ENCODE data around the gene SLC7A8.
A peak's percentile ranks its signal among the peaks of the same experiment; 100 is the strongest.
"Not testable (repeated sequence)": the region's sequence is repeated elsewhere in the genome, so short reads cannot be mapped to it uniquely, and the experiment has no call there.

SLC7A8 gene

GRCh38 chr14:23183479-23183878 lies at the start of gene SLC7A8:
TSS of gene SLC7A8 (minus strand) at chr14:23183660. CDS start at chr14:23182914, 746 bp downstream.
- no peaks in the 10 kb centered on the region for H3K36me3 ChIP-seq (ENCODE audit: control insufficient read depth, insufficient read depth, low read length)
- H3K4me1 ChIP-seq (ENCODE audit: control insufficient read depth, insufficient read depth, low read length), result peaks cover 20% of the 10 kb centered on the region
- no peaks in the 10 kb centered on the region for H3K27me3 ChIP-seq (ENCODE audit: control insufficient read depth, insufficient read depth, low read length)
- no peaks in the 10 kb centered on the region for H3K9me3 ChIP-seq (ENCODE audit: control insufficient read depth, low read length)
- peak within 1 kb of the TSS; percentile 66 for H3K4me3 ChIP-seq (ENCODE audit: low read length)
- peak within 1 kb of the TSS; percentile 69 for H3K9ac ChIP-seq (ENCODE audit: low read length)

GRCh38 chr14:23232241-23232808 lies 48.9 kb upstream of the SLC7A8 start:
- not testable (repeated sequence) for H3K27me3 ChIP-seq (ENCODE audit: control insufficient read depth, insufficient read depth, low read length); H3K36me3 ChIP-seq (ENCODE audit: control insufficient read depth, insufficient read depth, low read length); H3K9ac ChIP-seq (ENCODE audit: low read length)

GRCh38 chr14:23228812-23229211 lies 45.4 kb upstream of the SLC7A8 start:
- Histone ChIP-seq H3K4me1 (ENCODE audit: control insufficient read depth, insufficient read depth, low read length) (no peaks in the 10 kb centered on the region), H3K9me3 (ENCODE audit: control insufficient read depth, low read length) (no peaks in the 10 kb centered on the region), H3K4me3 (ENCODE audit: low read length) (no peak overlapping the region), H3K9ac (ENCODE audit: low read length) (no peak overlapping the region), H3K27me3 (ENCODE audit: control insufficient read depth, insufficient read depth, low read length) (no peaks in the 10 kb centered on the region), H3K36me3 (ENCODE audit: control insufficient read depth, insufficient read depth, low read length) (no peaks in the 10 kb centered on the region)

More at GRCh38 chr14:23232241-23232808, 48.9 kb upstream of the SLC7A8 start:
- H3K4me1 ChIP-seq (ENCODE audit: control insufficient read depth, insufficient read depth, low read length); H3K9me3 ChIP-seq (ENCODE audit: control insufficient read depth, low read length); H3K4me3 ChIP-seq (ENCODE audit: low read length): not testable (repeated sequence)

- Histone ChIP-seq H3K27me3 (ENCODE audit: control insufficient read depth, insufficient read depth, low read length) (no peaks in the 10 kb centered on the region), H3K4me3 (ENCODE audit: low read length) (no peak overlapping the region), H3K9me3 (ENCODE audit: control insufficient read depth, low read length) (no peaks in the 10 kb centered on the region), H3K4me1 (ENCODE audit: control insufficient read depth, insufficient read depth, low read length) (no peaks in the 10 kb centered on the region), H3K36me3 (ENCODE audit: control insufficient read depth, insufficient read depth, low read length) (no peaks in the 10 kb centered on the region), H3K9ac (ENCODE audit: low read length) (no peak overlapping the region)
Measured at GRCh38 chr14:23227566-23227965, 44.1 kb upstream of the SLC7A8 start.

GRCh38 chr14:23224958-23225357 lies 41.5 kb upstream of the SLC7A8 start:
- H3K27me3 ChIP-seq (ENCODE audit: control insufficient read depth, insufficient read depth, low read length); H3K9ac ChIP-seq (ENCODE audit: low read length); H3K4me1 ChIP-seq (ENCODE audit: control insufficient read depth, insufficient read depth, low read length); H3K9me3 ChIP-seq (ENCODE audit: control insufficient read depth, low read length); H3K36me3 ChIP-seq (ENCODE audit: control insufficient read depth, insufficient read depth, low read length); H3K4me3 ChIP-seq (ENCODE audit: low read length): not testable (repeated sequence)

GRCh38 chr14:23219075-23219474 lies 35.6 kb upstream of the SLC7A8 start:
- Histone ChIP-seq H3K36me3 (ENCODE audit: control insufficient read depth, insufficient read depth, low read length) (no peaks in the 10 kb centered on the region), H3K9ac (ENCODE audit: low read length) (no peak overlapping the region), H3K27me3 (ENCODE audit: control insufficient read depth, insufficient read depth, low read length) (no peaks in the 10 kb centered on the region), H3K4me3 (ENCODE audit: low read length) (no peak overlapping the region), H3K9me3 (ENCODE audit: control insufficient read depth, low read length) (no peaks in the 10 kb centered on the region), H3K4me1 (ENCODE audit: control insufficient read depth, insufficient read depth, low read length) (no peaks in the 10 kb centered on the region)

- Histone ChIP-seq H3K27me3 (ENCODE audit: control insufficient read depth, insufficient read depth, low read length) (no peaks in the 10 kb centered on the region), H3K4me3 (ENCODE audit: low read length) (no peak overlapping the region), H3K9ac (ENCODE audit: low read length) (no peak overlapping the region), H3K4me1 (ENCODE audit: control insufficient read depth, insufficient read depth, low read length) (no peaks in the 10 kb centered on the region), H3K36me3 (ENCODE audit: control insufficient read depth, insufficient read depth, low read length) (no peaks in the 10 kb centered on the region), H3K9me3 (ENCODE audit: control insufficient read depth, low read length) (no peaks in the 10 kb centered on the region)
Measured at GRCh38 chr14:23217032-23218020, 33.9 kb upstream of the SLC7A8 start.

- Histone ChIP-seq H3K4me3 (ENCODE audit: low read length) (no peak overlapping the region), H3K36me3 (ENCODE audit: control insufficient read depth, insufficient read depth, low read length) (no peaks in the 10 kb centered on the region), H3K9ac (ENCODE audit: low read length) (no peak overlapping the region), H3K9me3 (ENCODE audit: control insufficient read depth, low read length) (no peaks in the 10 kb centered on the region), H3K27me3 (ENCODE audit: control insufficient read depth, insufficient read depth, low read length) (no peaks in the 10 kb centered on the region), H3K4me1 (ENCODE audit: control insufficient read depth, insufficient read depth, low read length) (no peaks in the 10 kb centered on the region)
Measured at GRCh38 chr14:23215421-23215820, 32.0 kb upstream of the SLC7A8 start.

GRCh38 chr14:23209651-23210423 lies 26.4 kb upstream of the SLC7A8 start:
- Histone ChIP-seq H3K36me3 (ENCODE audit: control insufficient read depth, insufficient read depth, low read length) (no peaks in the 10 kb centered on the region), H3K9ac (ENCODE audit: low read length) (no peak overlapping the region), H3K27me3 (ENCODE audit: control insufficient read depth, insufficient read depth, low read length) (no peaks in the 10 kb centered on the region), H3K4me1 (ENCODE audit: control insufficient read depth, insufficient read depth, low read length) (no peaks in the 10 kb centered on the region), H3K4me3 (ENCODE audit: low read length) (no peak overlapping the region), H3K9me3 (ENCODE audit: control insufficient read depth, low read length) (no peaks in the 10 kb centered on the region)

GRCh38 chr14:23208324-23208723 lies 24.9 kb upstream of the SLC7A8 start:
- H3K27me3 ChIP-seq (ENCODE audit: control insufficient read depth, insufficient read depth, low read length), result no peaks in the 10 kb centered on the region

GRCh38 chr14:23207146-23207540 lies 23.7 kb upstream of the SLC7A8 start:
- Histone ChIP-seq H3K36me3 (ENCODE audit: control insufficient read depth, insufficient read depth, low read length) (no peaks in the 10 kb centered on the region), H3K4me3 (ENCODE audit: low read length) (no peak overlapping the region), H3K27me3 (ENCODE audit: control insufficient read depth, insufficient read depth, low read length) (no peaks in the 10 kb centered on the region), H3K4me1 (ENCODE audit: control insufficient read depth, insufficient read depth, low read length) (no peaks in the 10 kb centered on the region), H3K9ac (ENCODE audit: low read length) (no peak overlapping the region), H3K9me3 (ENCODE audit: control insufficient read depth, low read length) (no peaks in the 10 kb centered on the region)

More at GRCh38 chr14:23208324-23208723, 24.9 kb upstream of the SLC7A8 start:
- Histone ChIP-seq H3K4me1 (ENCODE audit: control insufficient read depth, insufficient read depth, low read length) (no peaks in the 10 kb centered on the region), H3K36me3 (ENCODE audit: control insufficient read depth, insufficient read depth, low read length) (no peaks in the 10 kb centered on the region), H3K4me3 (ENCODE audit: low read length) (no peak overlapping the region), H3K9ac (ENCODE audit: low read length) (no peak overlapping the region), H3K9me3 (ENCODE audit: control insufficient read depth, low read length) (no peaks in the 10 kb centered on the region)

Data from mucosa of stomach (tissue), 1 donor.